Activated CD4-positive, alpha-beta T cell treated with anti-CD3 and anti-CD28 coated beads, Interleukin-2, amount 10 ng/mL, durations not matched to agents 24 days and 14 days (primary cell): ENCODE data around the gene CCNK. TPM values are rescaled to one million over a fixed set of nuclear protein-coding genes. Genes with fewer than 3 reads are reported as not detected.

Experiments
- DNase-seq: peaks from one replicate; pipeline ENCODE4 v3.0.0; 2022
- H3K27ac Mint-ChIP-seq: one replicate; pipeline ENCODE4 v1.8.0; 2022; ENCODE audit warnings: mild to moderate bottlenecking, mixed read lengths
- H3K27me3 Mint-ChIP-seq: one replicate; pipeline ENCODE4 v1.8.0; 2022; ENCODE audit warnings: mixed read lengths
- H3K36me3 Mint-ChIP-seq: one replicate; pipeline ENCODE4 v1.8.0; 2022; ENCODE audit warnings: low read depth, mild to moderate bottlenecking, mixed read lengths
- H3K4me1 Mint-ChIP-seq: one replicate; pipeline ENCODE4 v1.8.0; 2021; ENCODE audit warnings: mixed read lengths
- H3K4me3 Mint-ChIP-seq: one replicate; pipeline ENCODE4 v1.8.0; 2022; ENCODE audit warnings: mild to moderate bottlenecking, moderate library complexity, mixed read lengths
- H3K9me3 Mint-ChIP-seq: one replicate; pipeline ENCODE4 v1.8.0; 2021; ENCODE audit warnings: mixed read lengths
- intact Hi-C: fragments of 100-400 bp; cut with micrococcal nuclease; formaldehyde crosslinking; loops from one replicate; pipeline ENCODE4 v1.15.1; 2023
- total RNA-seq: library from RNA; stranded (reverse); gene quantifications from 2 replicates; pipeline ENCODE4 v1.2.3, GENCODE V29; 2022

CCNK gene
- total RNA-seq = 79.5 and 83.6 TPM in 2 replicates

DNA sequence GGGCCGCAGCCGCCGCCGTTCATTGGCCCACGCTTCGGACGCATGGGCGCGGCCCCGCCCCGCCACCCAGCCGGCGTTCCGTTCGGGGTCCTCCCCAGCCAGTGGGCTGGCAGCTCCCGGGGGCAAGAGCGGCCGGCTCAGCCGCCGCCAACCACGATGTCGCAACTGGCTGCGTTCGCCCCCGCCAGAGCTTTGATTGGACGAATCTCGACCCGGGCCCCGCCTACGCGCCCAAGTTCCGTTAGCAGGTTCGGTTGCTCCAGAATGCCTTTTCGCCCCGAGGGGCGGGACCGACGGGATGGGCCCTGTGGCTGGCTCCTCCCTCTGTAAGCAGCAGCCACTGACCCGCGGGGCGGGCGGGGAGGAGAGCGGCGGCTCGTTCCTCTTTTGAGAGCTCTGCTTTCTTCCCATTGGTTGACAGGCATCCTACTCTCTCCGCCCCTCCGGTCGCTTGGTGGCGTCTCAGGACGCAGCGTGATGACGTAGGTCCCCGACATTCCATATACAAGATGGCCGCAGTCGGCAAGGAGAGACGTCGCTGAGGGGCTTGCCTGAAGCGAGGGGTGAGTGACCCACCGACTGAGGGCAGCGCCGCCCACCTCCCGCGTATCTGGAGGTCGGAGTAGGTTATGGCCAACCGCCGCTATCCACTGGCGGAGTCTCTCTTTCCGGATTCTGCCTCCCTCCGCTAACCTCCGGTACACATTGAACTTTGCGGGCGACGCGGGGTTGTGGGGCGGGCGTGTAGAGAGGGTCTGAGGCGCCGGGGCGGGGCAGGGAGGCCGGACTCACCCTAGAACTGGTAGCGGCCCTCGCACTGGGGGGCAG lies at the start of gene CCNK:
TSS of gene CCNK (plus strand) at position 493 of the 828 bp plus-strand sequence. CDS start 11,269 bp downstream, outside the sequence.
- H3K27me3 Mint-ChIP-seq = no peaks in the 10 kb centered on the region
- DNase-seq = peak; percentile 100
- H3K4me1 Mint-ChIP-seq = peaks cover 40% of the 10 kb centered on the region
- H3K36me3 Mint-ChIP-seq = peaks cover 4% of the 10 kb centered on the region
- H3K27ac Mint-ChIP-seq = peak within 1 kb of the TSS; percentile 98
- intact Hi-C loops = loop anchor here (1.0 to 2.0 kb wide), 3 partner anchors 123 to 758 kb away; partner anchors contain the start of genes BCL11B, CCDC85C and YY1
- H3K9me3 Mint-ChIP-seq = no peaks in the 10 kb centered on the region
- H3K4me3 Mint-ChIP-seq = peak within 1 kb of the TSS; percentile 98

DNA sequence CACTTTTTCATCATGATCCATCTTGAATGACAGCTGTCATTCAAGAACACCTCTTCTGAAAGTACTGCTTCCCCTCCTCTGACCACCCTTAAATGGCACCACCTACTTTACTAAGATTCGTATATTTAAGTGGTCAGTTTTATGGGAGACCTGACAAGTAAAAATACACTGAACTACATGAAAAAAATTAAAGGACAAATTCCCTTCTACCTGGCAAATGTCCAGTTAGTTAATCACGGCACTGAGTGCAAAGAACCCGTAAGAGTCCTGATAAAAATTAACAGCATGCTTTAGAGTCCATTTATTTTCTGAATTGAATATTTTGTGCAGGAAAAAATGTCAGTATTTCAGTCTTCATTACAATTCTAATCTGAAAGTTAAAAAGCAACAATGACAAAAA lies 49.2 kb upstream of the CCNK start:
- Mint-ChIP-seq H3K27me3 (no peaks in the 10 kb centered on the region), H3K36me3 (peaks cover 64% of the 10 kb centered on the region), H3K27ac (no peak overlapping the region), H3K4me3 (no peak overlapping the region), H3K4me1 (peaks cover 13% of the 10 kb centered on the region), H3K9me3 (peaks cover 4% of the 10 kb centered on the region)
- intact Hi-C loops = no loop called here
- no peak for DNase-seq

DNA sequence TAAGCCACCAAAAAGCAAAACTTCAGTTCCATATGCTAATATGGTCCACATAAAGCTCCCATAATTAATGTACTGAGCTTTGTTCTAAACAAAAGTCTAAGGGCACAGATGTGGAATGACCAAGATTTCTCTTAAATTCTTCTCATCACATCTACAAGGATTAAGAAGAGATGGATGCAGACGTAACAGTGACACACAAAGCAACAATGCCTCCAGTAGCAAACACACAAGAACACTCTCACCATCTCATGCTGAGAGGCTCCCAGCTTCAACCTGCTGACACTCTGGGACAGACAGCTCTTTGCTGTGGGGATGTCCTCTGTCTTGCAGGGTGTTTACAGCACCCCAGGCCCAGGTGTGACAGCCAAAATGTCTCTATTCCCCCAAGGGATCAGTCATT lies 48.7 kb upstream of the CCNK start:
- Mint-ChIP-seq H3K36me3 (peaks cover 68% of the 10 kb centered on the region), H3K9me3 (peaks cover 4% of the 10 kb centered on the region), H3K4me1 (peaks cover 18% of the 10 kb centered on the region), H3K4me3 (no peak overlapping the region), H3K27ac (no peak overlapping the region), H3K27me3 (no peaks in the 10 kb centered on the region)
- DNase-seq = no peak
- intact Hi-C loops = no loop called here

DNA sequence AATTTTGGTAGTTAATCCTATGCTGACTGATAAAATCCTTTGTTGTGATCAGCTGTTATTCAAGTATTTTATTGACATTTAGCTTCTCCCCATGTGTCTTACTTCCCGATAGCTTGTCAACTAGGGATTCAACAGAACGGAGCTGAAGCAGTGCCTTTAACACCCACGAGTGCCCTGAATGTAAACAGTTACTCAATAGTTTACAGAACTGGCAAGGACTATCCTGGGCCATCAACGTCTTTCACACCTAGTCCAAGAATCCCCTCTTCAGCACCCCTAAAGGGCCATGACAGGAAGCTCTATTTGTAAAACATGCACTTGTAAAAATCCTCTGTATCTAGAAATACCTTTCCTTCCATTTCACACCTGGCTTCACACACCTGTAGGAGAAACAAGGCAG lies 45.9 kb upstream of the CCNK start:
- Mint-ChIP-seq H3K36me3 (peaks cover 53% of the 10 kb centered on the region), H3K27me3 (no peaks in the 10 kb centered on the region), H3K4me3 (no peak overlapping the region), H3K9me3 (no peaks in the 10 kb centered on the region), H3K4me1 (peaks cover 28% of the 10 kb centered on the region), H3K27ac (no peak overlapping the region)
- intact Hi-C loops = no loop called here
- no peak for DNase-seq

DNA sequence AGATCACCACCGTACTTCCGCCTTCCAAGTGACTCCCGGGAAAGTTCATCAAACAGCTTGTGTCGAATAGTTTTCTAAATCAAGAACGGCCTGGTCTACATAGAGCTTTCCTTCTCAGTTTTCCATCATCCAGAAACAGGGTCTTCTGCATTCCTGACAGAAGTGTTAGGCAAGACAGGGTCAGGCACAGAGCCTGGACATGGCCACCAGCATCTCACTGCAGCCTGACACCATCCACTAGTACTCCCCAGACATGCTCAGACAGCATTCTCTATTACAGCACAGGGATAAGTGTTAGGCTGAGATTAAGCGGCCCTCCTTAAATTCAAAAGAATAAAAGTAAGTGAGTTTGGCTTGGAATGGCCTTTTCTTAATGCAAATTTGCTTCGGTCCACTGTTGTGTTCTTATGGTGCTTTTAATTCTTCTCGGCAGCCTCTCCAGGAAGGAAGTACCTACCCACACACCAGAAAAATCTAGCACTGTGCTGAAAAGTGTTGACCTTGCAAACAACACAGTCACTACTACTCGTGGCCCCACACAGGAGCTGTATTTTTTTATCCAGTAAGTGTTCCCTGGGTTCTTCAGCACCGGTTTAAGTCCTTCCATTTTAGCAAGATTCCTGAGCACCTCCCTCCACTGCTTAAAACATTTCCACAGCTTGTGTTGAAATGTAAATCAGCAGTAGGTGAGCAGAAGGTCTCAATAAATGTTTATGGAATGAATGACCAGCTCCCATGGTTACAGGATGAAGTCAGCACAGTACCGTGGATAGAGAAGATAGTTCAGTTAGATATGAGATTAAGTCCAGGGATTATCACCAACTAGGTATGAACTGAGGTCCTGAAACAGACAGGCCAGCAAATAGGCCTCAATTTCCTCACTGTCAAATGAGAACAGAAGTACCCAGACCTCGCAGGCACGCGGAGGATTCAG lies 44.7 kb upstream of the CCNK start:
- H3K4me3 Mint-ChIP-seq = peak overlapping the region; percentile 57

DNA sequence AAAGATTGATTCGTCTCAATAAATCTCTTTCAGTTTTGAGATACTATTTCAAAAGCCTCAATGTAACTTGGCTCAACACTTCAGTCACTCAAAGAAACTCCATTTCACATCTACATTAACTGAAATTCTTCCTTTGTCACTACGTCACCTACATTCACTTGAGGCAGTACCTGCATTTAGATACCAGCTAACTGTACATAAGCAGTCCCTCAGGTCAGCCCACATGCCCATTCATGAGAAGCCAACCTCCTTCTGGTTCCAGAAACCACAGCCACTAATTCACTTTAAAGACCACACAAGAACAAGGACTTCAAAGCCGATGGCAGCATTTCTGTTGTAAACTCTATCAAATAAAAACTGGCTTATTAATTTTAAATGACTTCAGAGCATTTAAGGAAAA lies 43.5 kb upstream of the CCNK start:
- Mint-ChIP-seq H3K27ac (peak overlapping the region; percentile 74), H3K36me3 (peaks cover 48% of the 10 kb centered on the region)
- intact Hi-C loops = no loop called here

More for the DNA sequence above, 44.7 kb upstream of the CCNK start:
- Mint-ChIP-seq H3K27ac (peak overlapping the region; percentile 74), H3K9me3 (no peaks in the 10 kb centered on the region), H3K36me3 (peaks cover 44% of the 10 kb centered on the region), H3K27me3 (no peaks in the 10 kb centered on the region), H3K4me1 (peaks cover 29% of the 10 kb centered on the region)
- intact Hi-C loops = no loop called here
- DNase-seq = peak; percentile 72

DNA sequence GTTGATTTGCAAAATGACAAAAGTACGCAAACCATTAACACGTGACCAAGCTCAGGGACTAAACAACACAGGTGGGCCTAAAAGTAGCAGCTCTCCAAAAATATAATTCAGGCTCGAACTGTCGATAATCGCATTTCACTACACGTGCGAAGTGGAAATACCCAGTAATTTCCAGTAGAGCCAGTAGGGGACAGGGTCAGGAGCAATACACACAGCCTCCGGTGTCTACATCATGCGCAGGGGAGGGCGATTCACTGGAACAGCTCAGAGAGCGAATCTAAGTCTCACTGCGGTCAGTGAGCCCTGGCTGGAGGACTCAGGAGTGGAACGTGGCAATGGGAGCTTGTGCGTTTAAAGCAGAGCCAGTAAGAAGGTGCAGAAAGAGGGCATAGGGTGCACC lies 40.9 kb upstream of the CCNK start:
- Mint-ChIP-seq H3K27me3 (no peaks in the 10 kb centered on the region), H3K4me3 (no peak overlapping the region), H3K4me1 (peaks cover 33% of the 10 kb centered on the region), H3K9me3 (no peaks in the 10 kb centered on the region), H3K36me3 (peaks cover 42% of the 10 kb centered on the region), H3K27ac (no peak overlapping the region)
- DNase-seq = no peak
- intact Hi-C loops = no loop called here

More for the DNA sequence above, 43.5 kb upstream of the CCNK start:
- H3K27me3 Mint-ChIP-seq = no peaks in the 10 kb centered on the region
- H3K4me3 Mint-ChIP-seq = no peak overlapping the region
- peaks cover 33% of the 10 kb centered on the region for H3K4me1 Mint-ChIP-seq
- no peak for DNase-seq
- no peaks in the 10 kb centered on the region for H3K9me3 Mint-ChIP-seq

DNA sequence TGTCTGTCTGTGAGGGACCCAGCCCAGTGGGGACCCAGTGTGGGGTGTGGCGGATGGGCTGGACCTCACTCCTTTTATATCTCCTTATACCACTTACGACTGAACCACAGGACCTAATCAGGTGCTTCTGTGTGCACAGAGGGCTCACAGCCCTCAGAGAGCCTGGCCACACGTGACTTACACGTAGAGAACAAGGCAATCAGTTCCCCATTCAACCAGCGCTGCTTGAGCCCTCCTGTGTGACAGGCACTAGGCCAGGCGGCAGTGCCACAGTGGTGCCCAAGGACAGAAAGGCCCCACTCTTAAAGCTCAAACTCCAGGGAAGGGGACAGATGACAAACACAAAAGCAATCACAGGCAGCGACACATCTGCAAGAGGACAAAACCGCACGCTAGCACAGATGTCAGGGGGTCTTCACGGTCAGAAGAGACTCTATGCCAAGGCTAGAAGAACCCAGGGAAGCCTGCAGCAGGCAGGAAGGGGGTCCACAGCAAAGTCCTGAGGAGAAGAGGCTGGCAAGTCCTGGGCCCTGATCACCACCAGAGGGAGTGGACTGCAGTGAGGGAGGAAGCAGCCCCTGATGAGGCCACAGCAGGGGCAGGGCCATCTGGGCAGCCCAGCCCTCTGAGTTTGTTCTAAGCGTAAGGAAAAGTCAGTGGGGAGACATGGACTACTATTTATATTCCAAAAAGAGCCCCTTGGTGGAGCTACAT lies 39.9 kb upstream of the CCNK start:
- no peak for DNase-seq
- peaks cover 27% of the 10 kb centered on the region for H3K4me1 Mint-ChIP-seq
- no peak overlapping the region for H3K4me3 Mint-ChIP-seq
- intact Hi-C loops = no loop called here
- H3K27ac Mint-ChIP-seq = peak overlapping the region; percentile 30
- H3K9me3 Mint-ChIP-seq = no peaks in the 10 kb centered on the region
- H3K27me3 Mint-ChIP-seq = no peaks in the 10 kb centered on the region
- peaks cover 31% of the 10 kb centered on the region for H3K36me3 Mint-ChIP-seq

DNA sequence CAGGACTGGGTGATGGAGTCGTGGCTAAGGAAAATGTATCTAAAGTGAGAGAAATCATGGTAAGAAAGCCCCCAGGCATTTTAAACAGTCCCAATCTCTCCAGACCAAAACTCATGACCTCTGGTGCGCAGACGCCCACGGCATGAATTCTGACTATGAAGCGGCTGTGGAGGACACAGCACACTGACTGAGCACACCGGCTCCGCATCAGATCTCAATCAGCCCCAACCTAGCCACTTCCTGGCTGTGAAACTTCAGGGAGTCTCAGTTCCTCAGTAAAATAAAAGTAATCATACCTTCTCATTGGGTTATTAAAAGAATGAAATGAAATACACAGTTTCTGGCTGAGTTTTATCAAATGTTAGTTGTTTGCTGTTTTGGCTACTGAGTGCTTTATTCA lies 39.3 kb upstream of the CCNK start:
- DNase-seq = no peak
- Mint-ChIP-seq H3K27ac (no peak overlapping the region), H3K4me3 (no peak overlapping the region), H3K9me3 (no peaks in the 10 kb centered on the region), H3K27me3 (no peaks in the 10 kb centered on the region), H3K36me3 (peaks cover 31% of the 10 kb centered on the region), H3K4me1 (peaks cover 20% of the 10 kb centered on the region)
- intact Hi-C loops = no loop called here

DNA sequence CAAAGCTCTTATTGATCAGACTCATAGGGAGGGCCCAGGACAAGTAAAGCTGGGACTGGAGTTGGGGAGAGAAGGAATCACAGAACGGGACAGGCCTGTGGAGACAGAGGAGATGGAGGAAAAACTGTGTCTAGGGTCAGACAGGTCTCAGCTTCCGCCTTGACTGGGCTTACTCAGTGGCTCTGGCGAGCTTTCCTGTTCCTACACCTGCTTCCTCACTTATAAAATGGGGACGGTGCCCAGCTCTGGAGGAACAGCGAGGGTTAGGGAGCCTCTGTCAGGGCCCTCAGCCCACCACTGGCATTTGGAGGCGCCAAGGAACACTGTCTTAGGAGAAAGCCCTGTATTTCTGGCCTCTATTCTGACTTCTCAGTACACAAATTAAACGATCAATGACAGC lies 35.3 kb upstream of the CCNK start:
- Mint-ChIP-seq H3K27ac (no peak overlapping the region), H3K9me3 (no peaks in the 10 kb centered on the region), H3K27me3 (no peaks in the 10 kb centered on the region), H3K4me1 (peaks cover 5% of the 10 kb centered on the region), H3K4me3 (no peak overlapping the region), H3K36me3 (peaks cover 30% of the 10 kb centered on the region)
- intact Hi-C loops = no loop called here
- DNase-seq = no peak

DNA sequence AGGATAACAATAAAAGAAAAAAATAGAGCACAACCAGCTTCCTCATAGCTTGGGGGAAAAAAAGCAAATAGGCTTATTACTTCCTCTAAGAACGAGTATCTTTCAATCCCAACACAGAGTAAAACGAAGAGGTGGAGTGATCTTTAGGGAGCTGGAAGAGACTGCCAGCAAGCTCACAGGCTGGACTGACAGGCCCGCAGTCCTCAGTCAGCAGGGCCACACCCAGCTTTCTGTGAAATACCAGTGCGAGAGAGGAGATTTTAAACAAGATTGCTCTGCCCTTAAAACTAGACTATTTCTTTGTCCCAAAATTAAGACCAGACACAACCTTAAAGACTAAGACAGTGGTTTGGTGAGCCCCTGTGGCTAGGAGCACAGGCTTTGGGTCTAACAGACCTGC lies 33.5 kb upstream of the CCNK start:
- Mint-ChIP-seq H3K27me3 (no peaks in the 10 kb centered on the region), H3K36me3 (peaks cover 21% of the 10 kb centered on the region), H3K27ac (no peak overlapping the region), H3K4me1 (peaks cover 1% of the 10 kb centered on the region), H3K4me3 (no peak overlapping the region), H3K9me3 (no peaks in the 10 kb centered on the region)
- intact Hi-C loops = no loop called here
- DNase-seq = no peak

DNA sequence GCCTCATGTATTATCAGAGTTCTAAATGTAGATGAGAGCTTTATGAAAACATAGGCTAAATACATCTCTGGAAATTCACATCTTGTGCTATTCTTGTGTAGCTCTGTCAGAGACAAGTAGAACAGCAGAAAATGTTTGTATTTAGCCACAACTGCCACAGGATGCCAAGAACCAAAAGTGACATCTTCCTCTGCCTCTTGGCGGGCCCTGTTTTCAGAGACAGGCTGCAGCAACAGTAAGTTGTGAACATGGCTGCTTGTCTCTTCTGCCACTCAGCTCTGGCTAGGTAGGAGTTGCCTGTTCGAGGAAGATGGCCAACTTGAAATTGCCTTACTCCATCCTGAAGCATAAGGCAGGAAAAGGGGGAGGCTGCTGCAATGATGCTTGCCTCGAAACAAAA lies 30.9 kb upstream of the CCNK start:
- Mint-ChIP-seq H3K27ac (no peak overlapping the region), H3K36me3 (peaks cover 24% of the 10 kb centered on the region), H3K27me3 (no peaks in the 10 kb centered on the region), H3K4me3 (no peak overlapping the region), H3K4me1 (peaks cover 1% of the 10 kb centered on the region), H3K9me3 (no peaks in the 10 kb centered on the region)
- DNase-seq = no peak
- intact Hi-C loops = no loop called here

DNA sequence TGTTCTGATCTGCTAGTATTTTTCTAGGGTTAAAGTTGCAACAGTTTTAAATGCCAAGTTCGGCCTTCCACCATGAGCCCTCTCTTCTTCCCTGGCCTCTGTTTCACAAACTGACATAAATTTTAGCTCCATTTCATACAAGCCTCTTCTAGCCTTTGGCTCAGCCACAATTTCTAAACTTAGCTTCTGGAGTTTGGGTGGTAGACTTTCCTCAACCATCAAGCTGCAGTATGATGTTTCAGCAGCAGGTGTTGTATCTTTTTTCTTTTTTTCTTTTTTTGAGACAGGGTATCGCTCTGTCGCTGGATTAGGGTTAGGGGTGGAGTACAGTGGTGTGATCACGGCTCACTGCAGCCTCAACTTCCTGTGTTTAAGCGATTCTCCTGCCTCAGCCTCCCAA lies 30.0 kb upstream of the CCNK start:
- Mint-ChIP-seq H3K27ac (no peak overlapping the region), H3K27me3 (no peaks in the 10 kb centered on the region)

More for the DNA sequence above, 30.0 kb upstream of the CCNK start:
- Mint-ChIP-seq H3K36me3 (peaks cover 24% of the 10 kb centered on the region), H3K4me3 (no peak overlapping the region), H3K4me1 (peaks cover 1% of the 10 kb centered on the region), H3K9me3 (no peaks in the 10 kb centered on the region)
- DNase-seq = no peak
- intact Hi-C loops = no loop called here
